ENCODE measurements around the gene UNG. TPM values are rescaled to one million over a fixed set of nuclear protein-coding genes. Genes with fewer than 3 reads are reported as not detected.

UNG gene
- total RNA-seq, 1 donor from 2014 or later = 84.1 TPM

DNA sequence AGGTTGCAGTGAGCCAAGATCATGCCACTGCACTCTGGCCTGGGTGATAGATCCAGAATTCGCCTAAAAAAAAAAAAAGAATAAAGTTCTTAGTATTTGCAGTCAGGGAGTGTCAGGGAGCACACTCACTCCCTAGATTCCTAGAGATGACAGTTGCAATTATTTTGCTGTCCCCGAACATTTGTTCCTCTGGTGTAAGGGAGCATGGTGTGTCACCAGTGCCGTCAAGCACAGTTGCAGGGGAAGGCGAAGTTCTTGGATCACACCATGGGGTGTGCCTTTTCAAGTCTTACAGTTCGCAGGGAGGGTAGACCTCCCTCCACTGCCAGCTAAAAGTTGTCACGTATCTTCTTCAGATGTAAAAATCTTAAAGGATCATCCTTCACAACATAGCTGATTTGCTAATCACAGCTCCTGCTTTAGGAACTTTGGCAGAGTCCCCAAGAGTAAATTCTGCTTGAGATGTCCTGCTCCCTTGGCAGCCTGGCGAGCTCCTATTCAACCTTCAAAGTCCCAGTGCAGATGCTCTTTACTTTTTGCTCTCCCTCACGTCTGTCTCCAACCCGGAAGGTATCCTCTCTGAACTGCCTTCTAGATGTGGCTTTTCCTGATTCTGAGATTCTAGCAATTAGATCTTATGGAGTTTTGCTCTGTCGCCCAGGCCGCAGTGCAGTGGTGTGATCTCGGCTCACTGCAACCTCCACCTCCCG is 30.3 kb downstream of the UNG start:
- H3K27me3 Mint-ChIP-seq = no peaks in the 10 kb centered on the region
- no peaks in the 10 kb centered on the region for H3K9me3 Mint-ChIP-seq (ENCODE audit: low read depth)
- TF ChIP-seq, protein P1, sequence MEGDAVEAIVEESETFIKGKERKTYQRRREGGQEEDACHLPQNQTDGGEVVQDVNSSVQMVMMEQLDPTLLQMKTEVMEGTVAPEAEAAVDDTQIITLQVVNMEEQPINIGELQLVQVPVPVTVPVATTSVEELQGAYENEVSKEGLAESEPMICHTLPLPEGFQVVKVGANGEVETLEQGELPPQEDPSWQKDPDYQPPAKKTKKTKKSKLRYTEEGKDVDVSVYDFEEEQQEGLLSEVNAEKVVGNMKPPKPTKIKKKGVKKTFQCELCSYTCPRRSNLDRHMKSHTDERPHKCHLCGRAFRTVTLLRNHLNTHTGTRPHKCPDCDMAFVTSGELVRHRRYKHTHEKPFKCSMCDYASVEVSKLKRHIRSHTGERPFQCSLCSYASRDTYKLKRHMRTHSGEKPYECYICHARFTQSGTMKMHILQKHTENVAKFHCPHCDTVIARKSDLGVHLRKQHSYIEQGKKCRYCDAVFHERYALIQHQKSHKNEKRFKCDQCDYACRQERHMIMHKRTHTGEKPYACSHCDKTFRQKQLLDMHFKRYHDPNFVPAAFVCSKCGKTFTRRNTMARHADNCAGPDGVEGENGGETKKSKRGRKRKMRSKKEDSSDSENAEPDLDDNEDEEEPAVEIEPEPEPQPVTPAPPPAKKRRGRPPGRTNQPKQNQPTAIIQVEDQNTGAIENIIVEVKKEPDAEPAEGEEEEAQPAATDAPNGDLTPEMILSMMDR (IDR thresholded peaks at IDR 0.05; ENCODE audit: unreplicated experiment) = no peak
- H3K4me1 Mint-ChIP-seq (ENCODE audit: low read depth) = peaks cover 2% of the 10 kb centered on the region
- DNase-seq (ENCODE audit: low spot score, unreplicated experiment) = no peak
- H3K4me3 Mint-ChIP-seq (ENCODE audit: low read depth) = no peak overlapping the region
- no peaks in the 10 kb centered on the region for H3K36me3 Mint-ChIP-seq (ENCODE audit: insufficient read depth)
- peak overlapping the region; percentile 13 for H3K27ac Mint-ChIP-seq

- no peak overlapping the region for H3K27ac Mint-ChIP-seq
- TF ChIP-seq, protein P1 (IDR thresholded peaks at IDR 0.05; ENCODE audit: unreplicated experiment) = no peak
- H3K9me3 Mint-ChIP-seq (ENCODE audit: low read depth) = peaks cover 6% of the 10 kb centered on the region
- H3K4me3 Mint-ChIP-seq (ENCODE audit: low read depth) = no peak overlapping the region
- peaks cover 3% of the 10 kb centered on the region for H3K27me3 Mint-ChIP-seq
- H3K36me3 Mint-ChIP-seq (ENCODE audit: insufficient read depth) = peaks cover 3% of the 10 kb centered on the region
- no peak for DNase-seq (ENCODE audit: low spot score, unreplicated experiment)
- H3K4me1 Mint-ChIP-seq (ENCODE audit: low read depth) = peaks cover 2% of the 10 kb centered on the region
These were observed 33.1 kb downstream of the UNG start for GRCh38 chr12:109130297-109131153.

GRCh38 chr12:109131154-109132050 is 34.0 kb downstream of the UNG start:
- Mint-ChIP-seq H3K4me1 (ENCODE audit: low read depth) (peaks cover 2% of the 10 kb centered on the region), H3K27me3 (peaks cover 3% of the 10 kb centered on the region), H3K27ac (no peak overlapping the region), H3K4me3 (ENCODE audit: low read depth) (no peak overlapping the region), H3K36me3 (ENCODE audit: insufficient read depth) (peaks cover 4% of the 10 kb centered on the region), H3K9me3 (ENCODE audit: low read depth) (peaks cover 7% of the 10 kb centered on the region)
- TF ChIP-seq, protein P1 (IDR thresholded peaks at IDR 0.05; ENCODE audit: unreplicated experiment) = no peak
- DNase-seq (ENCODE audit: low spot score, unreplicated experiment) = no peak

DNA sequence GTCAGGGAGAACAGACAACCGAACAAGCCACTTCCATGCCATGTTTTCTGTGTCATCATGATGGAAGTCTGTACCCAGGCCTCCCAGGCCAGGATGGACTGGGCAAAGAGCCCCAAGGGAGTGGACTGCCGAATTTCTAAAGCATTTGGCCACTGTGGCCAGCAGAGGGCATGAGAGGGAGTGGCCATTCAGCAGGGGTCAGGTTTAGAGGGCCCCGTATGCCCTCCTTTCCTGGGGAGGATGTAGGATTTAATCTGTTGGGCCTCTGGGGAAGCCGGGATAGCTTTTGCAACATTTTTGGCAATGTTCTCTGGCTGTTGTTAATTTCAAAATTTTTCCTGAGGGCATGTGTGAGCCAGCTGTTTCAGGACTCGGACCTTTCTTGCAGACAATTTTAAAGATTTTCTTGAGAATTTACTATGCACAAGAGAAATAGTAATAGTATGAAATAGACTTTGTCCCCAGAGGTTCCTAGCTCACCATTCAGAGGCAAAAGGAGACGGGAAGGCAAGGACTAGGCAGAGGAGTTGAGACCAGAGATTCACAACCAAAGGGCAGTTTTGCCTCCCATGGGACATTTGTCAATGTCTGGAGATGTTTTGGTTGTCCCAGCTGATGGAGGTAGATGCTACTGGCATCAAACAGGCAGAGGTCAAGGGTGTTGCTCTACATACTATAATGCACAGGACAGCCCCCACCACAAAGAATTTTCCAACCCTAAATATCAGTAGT is 37.0 kb downstream of the UNG start:
- H3K27ac Mint-ChIP-seq = no peak overlapping the region
- H3K36me3 Mint-ChIP-seq (ENCODE audit: insufficient read depth) = peaks cover 7% of the 10 kb centered on the region
- H3K4me3 Mint-ChIP-seq (ENCODE audit: low read depth) = no peak overlapping the region
- peaks cover 2% of the 10 kb centered on the region for H3K4me1 Mint-ChIP-seq (ENCODE audit: low read depth)
- no peak for DNase-seq (ENCODE audit: low spot score, unreplicated experiment)
- TF ChIP-seq, protein P1 (IDR thresholded peaks at IDR 0.05; ENCODE audit: unreplicated experiment) = peak; percentile 59
- H3K9me3 Mint-ChIP-seq (ENCODE audit: low read depth) = peaks cover 11% of the 10 kb centered on the region
- peaks cover 3% of the 10 kb centered on the region for H3K27me3 Mint-ChIP-seq
